A673 (cell line): ENCODE results near the gene EMC7.

Experiments
- EZH2 ChIP-seq: fragments of 200-600 bp; sonication (generic); IDR thresholded peaks from 2 replicates; pipeline ENCODE4 v1.6.1; 2017; ENCODE audit warnings: borderline replicate concordance, low read depth, mild to moderate bottlenecking, mixed read lengths, antibody characterized with exemption, low read length; ENCODE audit not compliant: poor library complexity, severe bottlenecking
- TF ChIP-seq, protein P1 (sequence below): fragments of 300-800, 200-600 bp; sonication (generic); conservative IDR thresholded peaks from 2 replicates; pipeline ENCODE4 v1.5.1; 2017; ENCODE audit warnings: low read depth, mild to moderate bottlenecking, antibody characterized with exemption, low read length, moderate library complexity, mixed read lengths

DNA sequence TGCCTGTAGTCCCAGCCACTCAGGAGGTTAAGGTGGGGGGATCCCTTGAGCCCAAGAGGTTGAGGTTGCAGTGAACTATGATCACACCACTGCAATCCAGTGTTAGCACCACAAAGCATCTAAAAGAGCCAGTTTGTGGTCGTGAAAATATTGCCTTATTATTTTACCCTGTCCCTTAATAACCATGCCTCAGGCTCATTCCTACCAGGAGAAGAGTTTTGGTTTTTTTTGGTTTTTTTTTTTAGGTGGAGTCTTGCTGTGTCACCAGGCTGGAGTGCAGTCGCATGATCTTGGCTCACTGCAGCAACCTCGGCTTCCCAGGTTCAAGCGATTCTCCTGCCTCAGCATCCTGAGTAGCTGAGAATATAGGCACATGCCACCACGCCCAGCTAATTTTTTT lies 44.8 kb downstream of the EMC7 start:
- TF ChIP-seq, protein P1, sequence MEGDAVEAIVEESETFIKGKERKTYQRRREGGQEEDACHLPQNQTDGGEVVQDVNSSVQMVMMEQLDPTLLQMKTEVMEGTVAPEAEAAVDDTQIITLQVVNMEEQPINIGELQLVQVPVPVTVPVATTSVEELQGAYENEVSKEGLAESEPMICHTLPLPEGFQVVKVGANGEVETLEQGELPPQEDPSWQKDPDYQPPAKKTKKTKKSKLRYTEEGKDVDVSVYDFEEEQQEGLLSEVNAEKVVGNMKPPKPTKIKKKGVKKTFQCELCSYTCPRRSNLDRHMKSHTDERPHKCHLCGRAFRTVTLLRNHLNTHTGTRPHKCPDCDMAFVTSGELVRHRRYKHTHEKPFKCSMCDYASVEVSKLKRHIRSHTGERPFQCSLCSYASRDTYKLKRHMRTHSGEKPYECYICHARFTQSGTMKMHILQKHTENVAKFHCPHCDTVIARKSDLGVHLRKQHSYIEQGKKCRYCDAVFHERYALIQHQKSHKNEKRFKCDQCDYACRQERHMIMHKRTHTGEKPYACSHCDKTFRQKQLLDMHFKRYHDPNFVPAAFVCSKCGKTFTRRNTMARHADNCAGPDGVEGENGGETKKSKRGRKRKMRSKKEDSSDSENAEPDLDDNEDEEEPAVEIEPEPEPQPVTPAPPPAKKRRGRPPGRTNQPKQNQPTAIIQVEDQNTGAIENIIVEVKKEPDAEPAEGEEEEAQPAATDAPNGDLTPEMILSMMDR, result no peak
- TF ChIP-seq EZH2, result no peak
